Liver (tissue), 3 donors: ENCODE results near the gene LYPD5.

Experiments used
- EGR1 ChIP-seq, 2 donors: IDR thresholded peaks; 2 replicates each; pipeline ENCODE4 v1.6.1; 2016 to 2018; ENCODE audit warnings: antibody characterized with exemption in 2 of 2, low read depth in 2 of 2
- GABPA ChIP-seq, 2 donors: IDR thresholded peaks in 1 of 2; conservative IDR thresholded peaks in 1 of 2; 2 replicates each; pipeline ENCODE4 v1.6.1; 2016; ENCODE audit warnings: antibody characterized with exemption in 2 of 2, mild to moderate bottlenecking in 1 of 2, moderate library complexity in 1 of 2
- JUND ChIP-seq, 2 donors: IDR thresholded peaks; 2 replicates each; pipeline ENCODE4 v1.6.1; 2016; ENCODE audit warnings: antibody characterized with exemption in 2 of 2
- NR2F2 ChIP-seq: IDR thresholded peaks from 2 replicates; pipeline ENCODE4 v1.6.1; 2016; ENCODE audit warnings: antibody characterized with exemption
- RXRA ChIP-seq, 2 donors: IDR thresholded peaks; 2 replicates each; pipeline ENCODE4 v1.6.1; 2017 to 2018; ENCODE audit warnings: antibody characterized with exemption in 2 of 2, mild to moderate bottlenecking in 1 of 2
- SP1 ChIP-seq: IDR thresholded peaks from 2 replicates; pipeline ENCODE4 v1.6.1; 2018; ENCODE audit warnings: antibody characterized with exemption, mild to moderate bottlenecking
- TAF1 ChIP-seq: conservative IDR thresholded peaks from 2 replicates; pipeline ENCODE4 v1.6.1; 2016; ENCODE audit warnings: antibody characterized with exemption, mild to moderate bottlenecking
- YY1 ChIP-seq: IDR thresholded peaks from 2 replicates; pipeline ENCODE4 v1.6.1; 2016; ENCODE audit warnings: antibody characterized with exemption, mild to moderate bottlenecking
- TF ChIP-seq, protein P1 (sequence below): IDR thresholded peaks from 2 replicates; pipeline ENCODE4 v1.6.1; 2016; ENCODE audit warnings: antibody characterized with exemption
- TF ChIP-seq, protein P2 (sequence below): fragments of 150-350 bp; IDR thresholded peaks from 2 replicates; pipeline ENCODE4 v1.5.1; 2017; ENCODE audit warnings: improper control_type of control experiment, low read depth, low read length; ENCODE audit not compliant: missing input control
- TF ChIP-seq, protein P3 (sequence below): IDR thresholded peaks from 2 replicates; pipeline ENCODE4 v1.6.1; 2016; ENCODE audit warnings: antibody characterized with exemption, mild to moderate bottlenecking
- TF ChIP-seq, protein P4 (sequence below): IDR thresholded peaks from 2 replicates; pipeline ENCODE4 v1.6.1; 2016; ENCODE audit warnings: antibody characterized with exemption
- TF ChIP-seq, protein P5 (sequence below): IDR thresholded peaks from 2 replicates; pipeline ENCODE4 v1.6.1; 2016; ENCODE audit warnings: antibody characterized with exemption
- donor health status: healthy.
- donor health status: healthy.

DNA sequence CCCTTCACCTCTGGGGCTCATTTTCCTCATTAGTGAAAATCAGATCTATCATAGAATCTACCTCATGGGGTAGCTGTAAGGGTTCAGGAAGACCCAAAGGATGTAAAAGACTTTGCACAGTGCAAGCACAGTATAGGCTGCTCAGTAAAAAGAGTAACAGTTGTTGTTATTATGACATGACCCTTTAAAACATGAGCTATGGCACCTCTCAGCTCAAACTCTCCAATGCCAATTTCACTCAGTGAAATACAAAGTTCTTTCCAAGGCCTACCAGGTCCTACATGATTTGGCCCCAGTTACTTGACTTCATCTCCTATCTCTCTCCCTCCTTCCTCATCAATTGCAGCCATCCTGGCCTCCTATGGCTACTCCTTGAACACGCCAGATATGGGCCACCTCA, 52.3 kb downstream of the LYPD5 start:
- TF ChIP-seq, protein P1, sequence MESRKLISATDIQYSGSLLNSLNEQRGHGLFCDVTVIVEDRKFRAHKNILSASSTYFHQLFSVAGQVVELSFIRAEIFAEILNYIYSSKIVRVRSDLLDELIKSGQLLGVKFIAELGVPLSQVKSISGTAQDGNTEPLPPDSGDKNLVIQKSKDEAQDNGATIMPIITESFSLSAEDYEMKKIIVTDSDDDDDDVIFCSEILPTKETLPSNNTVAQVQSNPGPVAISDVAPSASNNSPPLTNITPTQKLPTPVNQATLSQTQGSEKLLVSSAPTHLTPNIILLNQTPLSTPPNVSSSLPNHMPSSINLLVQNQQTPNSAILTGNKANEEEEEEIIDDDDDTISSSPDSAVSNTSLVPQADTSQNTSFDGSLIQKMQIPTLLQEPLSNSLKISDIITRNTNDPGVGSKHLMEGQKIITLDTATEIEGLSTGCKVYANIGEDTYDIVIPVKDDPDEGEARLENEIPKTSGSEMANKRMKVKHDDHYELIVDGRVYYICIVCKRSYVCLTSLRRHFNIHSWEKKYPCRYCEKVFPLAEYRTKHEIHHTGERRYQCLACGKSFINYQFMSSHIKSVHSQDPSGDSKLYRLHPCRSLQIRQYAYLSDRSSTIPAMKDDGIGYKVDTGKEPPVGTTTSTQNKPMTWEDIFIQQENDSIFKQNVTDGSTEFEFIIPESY, result no peak
- no peak for TF ChIP-seq GABPA (IDR thresholded peaks at IDR 0.05 in 1 of 2, conservative IDR thresholded peaks at IDR 0.05 in 1 of 2)
- TF ChIP-seq, protein P2, sequence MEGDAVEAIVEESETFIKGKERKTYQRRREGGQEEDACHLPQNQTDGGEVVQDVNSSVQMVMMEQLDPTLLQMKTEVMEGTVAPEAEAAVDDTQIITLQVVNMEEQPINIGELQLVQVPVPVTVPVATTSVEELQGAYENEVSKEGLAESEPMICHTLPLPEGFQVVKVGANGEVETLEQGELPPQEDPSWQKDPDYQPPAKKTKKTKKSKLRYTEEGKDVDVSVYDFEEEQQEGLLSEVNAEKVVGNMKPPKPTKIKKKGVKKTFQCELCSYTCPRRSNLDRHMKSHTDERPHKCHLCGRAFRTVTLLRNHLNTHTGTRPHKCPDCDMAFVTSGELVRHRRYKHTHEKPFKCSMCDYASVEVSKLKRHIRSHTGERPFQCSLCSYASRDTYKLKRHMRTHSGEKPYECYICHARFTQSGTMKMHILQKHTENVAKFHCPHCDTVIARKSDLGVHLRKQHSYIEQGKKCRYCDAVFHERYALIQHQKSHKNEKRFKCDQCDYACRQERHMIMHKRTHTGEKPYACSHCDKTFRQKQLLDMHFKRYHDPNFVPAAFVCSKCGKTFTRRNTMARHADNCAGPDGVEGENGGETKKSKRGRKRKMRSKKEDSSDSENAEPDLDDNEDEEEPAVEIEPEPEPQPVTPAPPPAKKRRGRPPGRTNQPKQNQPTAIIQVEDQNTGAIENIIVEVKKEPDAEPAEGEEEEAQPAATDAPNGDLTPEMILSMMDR, result no peak
- TF ChIP-seq, protein P3, sequence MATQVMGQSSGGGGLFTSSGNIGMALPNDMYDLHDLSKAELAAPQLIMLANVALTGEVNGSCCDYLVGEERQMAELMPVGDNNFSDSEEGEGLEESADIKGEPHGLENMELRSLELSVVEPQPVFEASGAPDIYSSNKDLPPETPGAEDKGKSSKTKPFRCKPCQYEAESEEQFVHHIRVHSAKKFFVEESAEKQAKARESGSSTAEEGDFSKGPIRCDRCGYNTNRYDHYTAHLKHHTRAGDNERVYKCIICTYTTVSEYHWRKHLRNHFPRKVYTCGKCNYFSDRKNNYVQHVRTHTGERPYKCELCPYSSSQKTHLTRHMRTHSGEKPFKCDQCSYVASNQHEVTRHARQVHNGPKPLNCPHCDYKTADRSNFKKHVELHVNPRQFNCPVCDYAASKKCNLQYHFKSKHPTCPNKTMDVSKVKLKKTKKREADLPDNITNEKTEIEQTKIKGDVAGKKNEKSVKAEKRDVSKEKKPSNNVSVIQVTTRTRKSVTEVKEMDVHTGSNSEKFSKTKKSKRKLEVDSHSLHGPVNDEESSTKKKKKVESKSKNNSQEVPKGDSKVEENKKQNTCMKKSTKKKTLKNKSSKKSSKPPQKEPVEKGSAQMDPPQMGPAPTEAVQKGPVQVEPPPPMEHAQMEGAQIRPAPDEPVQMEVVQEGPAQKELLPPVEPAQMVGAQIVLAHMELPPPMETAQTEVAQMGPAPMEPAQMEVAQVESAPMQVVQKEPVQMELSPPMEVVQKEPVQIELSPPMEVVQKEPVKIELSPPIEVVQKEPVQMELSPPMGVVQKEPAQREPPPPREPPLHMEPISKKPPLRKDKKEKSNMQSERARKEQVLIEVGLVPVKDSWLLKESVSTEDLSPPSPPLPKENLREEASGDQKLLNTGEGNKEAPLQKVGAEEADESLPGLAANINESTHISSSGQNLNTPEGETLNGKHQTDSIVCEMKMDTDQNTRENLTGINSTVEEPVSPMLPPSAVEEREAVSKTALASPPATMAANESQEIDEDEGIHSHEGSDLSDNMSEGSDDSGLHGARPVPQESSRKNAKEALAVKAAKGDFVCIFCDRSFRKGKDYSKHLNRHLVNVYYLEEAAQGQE, result no peak
- no peak for TF ChIP-seq EGR1 (IDR thresholded peaks at IDR 0.05; ENCODE audit: low read depth in 2 of 2)
- no peak for TF ChIP-seq JUND (IDR thresholded peaks at IDR 0.05)
- TF ChIP-seq, protein P4, sequence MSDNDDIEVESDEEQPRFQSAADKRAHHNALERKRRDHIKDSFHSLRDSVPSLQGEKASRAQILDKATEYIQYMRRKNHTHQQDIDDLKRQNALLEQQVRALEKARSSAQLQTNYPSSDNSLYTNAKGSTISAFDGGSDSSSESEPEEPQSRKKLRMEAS, result no peak
- no peak for TF ChIP-seq RXRA (IDR thresholded peaks at IDR 0.05)
- no peak for TF ChIP-seq NR2F2
- no peak for TF ChIP-seq YY1
- TF ChIP-seq, protein P5, sequence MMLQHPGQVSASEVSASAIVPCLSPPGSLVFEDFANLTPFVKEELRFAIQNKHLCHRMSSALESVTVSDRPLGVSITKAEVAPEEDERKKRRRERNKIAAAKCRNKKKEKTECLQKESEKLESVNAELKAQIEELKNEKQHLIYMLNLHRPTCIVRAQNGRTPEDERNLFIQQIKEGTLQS, result no peak
- TF ChIP-seq SP1, result no peak
- no peak for TF ChIP-seq TAF1
